Amniotic stem cell (primary cell): ENCODE data around the gene TEX2.

Experiments used
- DNase-seq: peaks from one replicate; lab custom pipeline; 2025; lab: John Stamatoyannopoulos, UW

The TEX2 gene, protein sequence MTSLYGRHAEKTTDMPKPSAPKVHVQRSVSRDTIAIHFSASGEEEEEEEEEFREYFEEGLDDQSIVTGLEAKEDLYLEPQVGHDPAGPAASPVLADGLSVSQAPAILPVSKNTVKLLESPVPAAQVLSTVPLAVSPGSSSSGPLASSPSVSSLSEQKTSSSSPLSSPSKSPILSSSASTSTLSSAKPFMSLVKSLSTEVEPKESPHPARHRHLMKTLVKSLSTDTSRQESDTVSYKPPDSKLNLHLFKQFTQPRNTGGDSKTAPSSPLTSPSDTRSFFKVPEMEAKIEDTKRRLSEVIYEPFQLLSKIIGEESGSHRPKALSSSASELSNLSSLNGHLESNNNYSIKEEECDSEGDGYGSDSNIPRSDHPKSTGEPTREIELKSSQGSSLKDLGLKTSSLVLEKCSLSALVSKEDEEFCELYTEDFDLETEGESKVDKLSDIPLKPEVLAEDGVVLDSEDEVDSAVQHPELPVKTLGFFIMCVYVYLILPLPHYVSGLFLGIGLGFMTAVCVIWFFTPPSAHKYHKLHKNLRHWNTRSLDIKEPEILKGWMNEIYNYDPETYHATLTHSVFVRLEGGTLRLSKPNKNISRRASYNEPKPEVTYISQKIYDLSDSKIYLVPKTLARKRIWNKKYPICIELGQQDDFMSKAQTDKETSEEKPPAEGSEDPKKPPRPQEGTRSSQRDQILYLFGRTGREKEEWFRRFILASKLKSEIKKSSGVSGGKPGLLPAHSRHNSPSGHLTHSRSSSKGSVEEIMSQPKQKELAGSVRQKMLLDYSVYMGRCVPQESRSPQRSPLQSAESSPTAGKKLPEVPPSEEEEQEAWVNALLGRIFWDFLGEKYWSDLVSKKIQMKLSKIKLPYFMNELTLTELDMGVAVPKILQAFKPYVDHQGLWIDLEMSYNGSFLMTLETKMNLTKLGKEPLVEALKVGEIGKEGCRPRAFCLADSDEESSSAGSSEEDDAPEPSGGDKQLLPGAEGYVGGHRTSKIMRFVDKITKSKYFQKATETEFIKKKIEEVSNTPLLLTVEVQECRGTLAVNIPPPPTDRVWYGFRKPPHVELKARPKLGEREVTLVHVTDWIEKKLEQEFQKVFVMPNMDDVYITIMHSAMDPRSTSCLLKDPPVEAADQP

DNA sequence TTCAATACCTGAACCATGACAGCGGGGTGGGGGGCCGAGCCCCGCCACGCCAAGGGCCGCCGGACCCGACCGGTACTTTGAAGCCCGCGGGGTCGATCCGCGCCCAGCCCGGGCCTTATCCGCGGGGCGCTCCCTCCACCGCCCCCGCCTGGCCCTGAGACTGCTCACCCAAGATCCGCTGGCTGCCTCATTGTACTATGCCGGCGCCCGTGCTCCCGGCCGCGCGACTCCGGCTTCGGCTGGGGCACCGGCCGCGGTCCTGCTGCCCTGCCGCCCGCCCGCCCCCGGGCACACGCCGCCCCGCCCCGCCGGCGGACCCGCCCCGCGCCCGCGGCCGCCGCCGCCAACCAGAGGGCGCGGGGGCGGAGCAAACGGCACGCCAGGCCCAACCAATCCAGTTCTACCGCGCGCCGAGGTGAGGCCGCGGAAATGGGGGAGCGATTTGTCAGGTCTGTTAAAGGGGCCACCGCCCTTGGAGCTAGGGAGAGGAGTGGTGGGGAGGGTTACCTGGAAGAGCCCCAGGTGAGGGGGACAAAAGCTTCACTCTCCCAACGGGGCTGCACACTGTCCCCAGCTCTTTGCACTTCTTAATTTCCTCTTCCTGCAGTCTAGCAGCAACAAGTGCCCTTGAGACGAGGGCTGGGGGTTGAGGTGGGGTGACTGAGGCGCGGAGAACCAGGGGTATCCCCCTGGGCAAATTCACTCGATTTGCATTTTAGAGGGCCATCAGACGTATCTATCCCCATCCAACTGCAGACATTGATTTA is at the start of gene TEX2:
TEX2 (minus strand) TSS at position 261 of the 767 bp plus-strand sequence. CDS start 49,043 bp downstream, outside the sequence.
- peak; percentile 59 for DNase-seq

DNA sequence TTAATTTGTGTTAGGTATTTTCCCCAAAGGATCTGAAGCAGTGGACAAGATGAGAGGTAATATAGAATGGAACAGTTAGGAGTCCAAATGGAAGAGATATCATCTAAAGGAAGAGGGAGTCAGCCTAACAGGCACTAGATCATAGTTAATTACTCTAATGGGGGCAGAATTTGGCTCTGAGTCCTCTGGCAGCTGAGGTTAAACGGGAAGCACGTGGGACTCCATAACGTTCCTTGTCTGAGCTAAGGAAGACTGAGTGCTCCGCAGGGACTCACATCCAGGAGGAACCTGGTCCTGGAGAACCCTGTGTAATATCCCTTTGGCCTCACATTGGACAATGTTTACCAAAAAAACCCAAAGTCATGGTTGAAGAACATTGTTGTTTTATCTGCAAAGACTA is 46.6 kb upstream of the TEX2 start:
- no peak for DNase-seq

DNA sequence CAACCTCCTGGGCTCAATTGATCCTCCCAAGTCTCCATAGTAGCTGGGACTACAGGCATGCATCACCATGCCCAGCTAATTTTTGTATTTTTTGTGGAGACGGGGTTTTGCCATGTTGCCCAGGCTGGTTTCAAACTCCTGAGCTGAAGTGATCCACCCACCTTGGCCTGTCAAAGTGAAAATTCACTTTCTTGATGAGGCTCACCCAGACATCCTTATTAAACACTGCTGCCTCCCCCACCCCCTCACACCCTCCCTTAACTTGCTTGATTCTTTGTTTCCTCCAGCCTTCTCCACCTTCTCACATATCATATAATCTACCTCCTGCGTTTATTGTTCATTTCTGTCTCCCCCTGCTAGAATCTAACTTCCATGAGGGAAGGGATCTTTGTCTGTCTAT is 46.0 kb upstream of the TEX2 start:
- no peak for DNase-seq

DNA sequence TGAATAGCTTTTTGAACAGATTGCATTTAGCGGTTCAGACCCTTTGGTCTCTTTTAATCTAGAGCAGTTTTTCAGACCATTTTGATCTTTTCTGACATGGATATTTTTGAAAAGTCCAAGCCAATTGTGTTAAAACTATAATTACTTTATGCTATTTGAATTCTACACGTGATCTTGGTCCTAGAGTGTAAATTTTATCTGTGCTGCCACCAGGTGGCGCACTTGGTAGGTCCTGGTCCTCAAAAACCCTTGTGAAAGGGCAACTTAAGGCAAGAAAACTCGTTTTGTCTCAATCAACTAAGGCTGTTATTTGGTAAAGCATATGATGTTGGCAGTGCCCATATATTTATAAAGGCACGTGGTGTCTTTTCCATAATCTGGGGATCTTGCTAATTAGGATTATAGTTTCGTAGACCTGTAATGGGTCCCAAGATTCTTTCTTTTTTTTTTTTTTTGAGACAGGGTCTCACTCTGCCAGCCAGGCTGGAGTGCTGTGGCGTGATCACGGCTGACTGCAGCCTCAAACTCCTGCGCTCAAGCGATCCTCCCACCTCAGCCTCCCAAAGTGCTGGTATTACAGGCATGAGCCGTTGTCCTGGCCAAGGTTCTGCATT is 43.9 kb upstream of the TEX2 start:
- no peak for DNase-seq

DNA sequence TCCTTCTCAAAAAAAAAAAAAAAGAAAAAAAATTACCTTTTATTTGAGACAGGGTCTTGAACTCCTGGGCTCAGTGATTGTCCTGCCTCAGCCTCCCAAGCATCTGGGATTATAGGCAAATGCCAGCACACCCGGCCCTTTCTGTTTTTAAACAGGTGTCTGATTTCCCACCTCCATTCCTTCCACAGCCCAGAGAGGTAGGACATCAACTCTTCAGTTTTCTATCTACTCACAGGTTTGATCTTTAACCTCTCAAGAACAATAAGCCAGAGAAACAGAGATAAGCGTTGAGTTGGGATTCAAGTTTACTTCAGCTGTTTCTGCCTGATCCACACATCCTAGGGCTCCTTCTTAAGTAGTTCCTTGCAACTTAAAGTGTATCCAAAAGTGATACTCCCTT is 41.5 kb upstream of the TEX2 start:
- DNase-seq: no peak

DNA sequence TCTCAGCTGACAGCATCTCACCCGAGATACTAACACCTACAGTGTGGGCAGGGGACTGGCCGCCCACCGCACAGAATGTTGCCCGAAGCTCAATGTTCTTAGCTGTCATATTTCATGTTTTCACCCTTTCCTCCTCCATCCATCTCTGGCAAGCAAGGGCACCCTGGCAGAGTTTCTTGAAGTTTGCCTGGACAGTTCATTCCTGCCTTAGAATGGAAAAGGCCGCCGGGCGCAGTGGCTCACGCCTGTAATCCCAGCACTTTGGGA is 37.6 kb upstream of the TEX2 start:
- no peak for DNase-seq

DNA sequence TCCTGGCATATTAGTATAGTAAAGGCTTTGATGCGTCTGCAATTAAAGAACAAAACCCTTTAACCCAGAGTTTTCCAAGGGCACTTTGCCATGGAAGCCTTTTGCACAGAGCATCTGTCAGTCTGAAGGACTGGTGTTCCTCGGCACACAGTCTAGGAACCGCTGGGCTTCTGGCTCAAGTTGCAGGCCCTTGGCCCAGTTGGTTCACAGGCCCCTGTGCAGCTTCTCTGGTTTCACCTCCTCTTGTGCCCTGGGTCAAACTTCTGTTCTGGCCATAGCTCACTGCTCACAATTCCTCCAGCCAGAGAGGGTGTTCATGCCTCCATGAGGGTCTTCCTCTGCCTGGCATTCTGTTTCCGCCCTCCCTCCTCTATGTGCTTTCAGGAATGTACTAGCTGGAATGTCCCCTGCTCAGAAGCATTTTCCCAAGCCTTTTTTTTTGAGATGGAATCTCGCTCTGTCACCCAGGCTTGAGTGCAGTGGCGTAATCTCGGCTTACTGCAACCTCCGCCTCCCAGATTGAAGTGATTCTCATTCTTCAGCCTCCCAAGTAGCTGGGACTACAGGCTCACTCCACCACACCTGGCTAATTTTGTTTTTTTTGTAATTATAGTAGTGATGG is 34.5 kb upstream of the TEX2 start:
- no peak for DNase-seq

DNA sequence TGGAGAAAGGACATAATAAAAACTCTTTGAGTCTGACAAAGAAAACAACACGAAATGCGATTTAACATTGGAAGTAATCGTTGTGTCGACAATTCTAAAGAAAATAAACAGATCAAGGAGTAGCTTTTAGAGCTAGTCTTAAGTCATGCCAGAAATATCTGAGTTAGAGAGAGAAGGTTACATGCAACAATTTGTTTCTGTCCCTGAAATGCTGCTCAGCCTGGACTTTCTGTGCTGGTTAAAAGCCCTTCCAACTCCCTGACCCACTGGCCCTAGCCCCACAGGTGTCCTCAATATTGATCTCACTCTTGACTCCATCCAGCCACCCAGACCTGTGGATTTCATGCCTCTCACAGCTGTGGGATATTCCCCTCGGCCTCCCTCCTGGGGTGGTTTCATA is 33.2 kb upstream of the TEX2 start:
- DNase-seq: no peak

DNA sequence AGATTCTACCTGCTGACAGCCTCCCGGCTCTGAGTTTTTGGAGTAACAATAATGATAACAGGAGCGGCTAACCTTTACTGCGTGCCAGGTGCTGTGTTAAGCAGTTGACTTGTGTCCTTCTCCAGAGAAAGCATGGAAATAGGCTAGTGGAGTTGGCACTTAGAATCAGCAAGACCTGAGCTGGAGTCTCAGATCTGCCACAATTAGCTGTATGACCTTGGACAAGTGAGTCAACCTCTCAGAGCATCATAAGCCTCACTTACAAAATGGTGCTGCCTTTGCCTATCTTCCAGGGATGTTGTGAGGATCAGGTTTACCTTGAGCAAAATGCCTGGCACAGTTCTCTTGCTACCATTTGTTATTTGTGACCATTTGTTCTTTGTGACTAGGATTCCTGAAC is 32.1 kb upstream of the TEX2 start:
- no peak for DNase-seq

DNA sequence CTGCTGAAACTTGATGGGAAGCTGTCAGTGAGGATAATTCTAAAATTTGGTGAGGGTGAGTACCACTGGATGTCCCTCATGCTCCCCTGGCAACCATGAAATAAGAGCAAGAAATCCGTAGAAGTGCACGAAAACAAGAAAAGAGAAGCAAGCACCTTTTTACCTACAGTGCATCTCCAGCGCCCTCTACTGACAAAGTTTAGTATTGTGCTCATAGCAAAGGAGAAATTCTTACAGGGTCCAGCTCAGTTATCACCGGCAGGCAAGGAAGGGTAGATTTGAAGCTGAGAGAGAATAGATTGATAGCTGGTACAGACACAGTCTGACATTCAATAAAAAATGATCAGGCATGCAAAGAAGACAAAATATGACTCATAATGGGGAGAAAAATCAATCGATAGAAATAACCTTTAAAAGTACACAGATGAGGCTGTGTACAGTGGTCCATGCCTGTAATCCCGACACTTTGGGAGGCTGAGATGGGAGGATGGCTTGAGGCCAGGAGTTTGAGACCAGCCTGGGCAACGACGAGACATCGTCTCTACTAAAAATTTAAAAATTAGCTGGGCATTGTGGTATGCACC is 28.3 kb upstream of the TEX2 start:
- no peak for DNase-seq

DNA sequence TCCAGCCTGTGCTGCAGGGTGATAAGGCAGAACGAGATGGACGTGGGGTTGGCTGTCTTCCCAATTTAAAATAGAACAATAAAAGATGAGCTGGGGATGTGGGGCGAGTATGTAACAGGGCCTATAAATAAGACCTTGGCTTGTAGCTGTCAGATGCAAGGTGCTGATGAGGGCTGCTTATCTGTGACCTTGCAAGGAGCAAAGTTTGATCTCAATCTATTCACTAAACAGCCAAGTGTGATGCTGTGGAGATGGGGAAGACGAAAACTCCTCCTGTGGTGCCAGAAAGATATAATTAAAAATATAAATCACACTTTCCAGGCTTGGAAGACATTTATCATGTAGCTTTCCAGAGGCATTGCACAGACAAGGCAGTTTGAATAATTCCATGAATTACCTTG is 26.7 kb upstream of the TEX2 start:
- DNase-seq: no peak

DNA sequence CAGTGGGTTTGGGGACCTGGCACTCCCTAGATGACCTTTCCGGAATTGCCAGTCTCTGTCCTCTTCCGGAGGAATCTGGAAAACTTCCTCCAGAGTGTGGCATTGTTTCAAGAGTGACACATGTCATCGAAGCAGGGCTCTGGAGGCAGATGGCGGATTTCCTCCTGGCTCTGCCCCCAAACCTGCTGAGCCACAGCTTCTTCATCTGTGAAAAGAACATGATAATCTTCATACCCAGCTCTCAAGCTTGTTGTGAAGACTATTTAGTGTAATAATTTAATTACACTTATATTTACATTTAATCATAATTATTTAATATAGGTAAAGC is 19.7 kb upstream of the TEX2 start:
- DNase-seq: no peak

DNA sequence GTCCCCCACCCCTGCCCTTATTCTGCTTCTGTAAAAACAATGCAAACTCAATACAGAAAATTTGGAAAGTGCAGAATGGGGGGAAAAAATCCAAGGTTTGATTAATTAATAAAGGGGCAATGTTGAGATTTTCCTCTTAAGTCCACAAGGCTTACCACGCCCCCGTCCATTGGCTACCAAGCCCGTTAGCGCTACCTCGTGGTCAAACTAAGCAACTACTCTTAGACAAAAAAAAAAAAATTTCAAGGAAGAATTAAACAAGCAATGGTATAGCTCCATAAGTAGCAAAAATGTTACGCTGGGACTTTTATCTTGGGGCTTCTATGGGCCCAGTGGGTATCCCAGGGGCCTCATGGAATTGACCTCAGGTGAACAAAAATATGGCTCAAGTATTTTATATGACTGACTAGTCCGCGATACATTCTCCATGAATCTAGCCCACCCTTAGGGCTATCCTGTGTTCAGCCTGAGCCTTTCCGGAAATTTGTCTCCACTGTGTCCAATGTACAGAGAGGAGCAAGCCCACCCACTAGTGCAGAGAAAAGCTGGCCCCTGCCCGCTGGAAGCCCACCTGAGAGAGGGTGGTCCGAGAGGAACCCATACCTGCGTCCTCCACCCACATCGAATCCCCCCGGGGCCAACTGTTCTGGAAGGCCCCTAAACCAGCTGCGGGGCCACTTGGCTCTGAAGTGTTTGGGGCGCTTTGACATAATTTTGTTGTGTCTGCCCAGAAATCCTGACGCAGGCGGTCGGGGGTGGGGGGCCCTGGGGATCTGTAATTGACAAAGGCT is 19.1 kb upstream of the TEX2 start:
- DNase-seq: peak; percentile 40

DNA sequence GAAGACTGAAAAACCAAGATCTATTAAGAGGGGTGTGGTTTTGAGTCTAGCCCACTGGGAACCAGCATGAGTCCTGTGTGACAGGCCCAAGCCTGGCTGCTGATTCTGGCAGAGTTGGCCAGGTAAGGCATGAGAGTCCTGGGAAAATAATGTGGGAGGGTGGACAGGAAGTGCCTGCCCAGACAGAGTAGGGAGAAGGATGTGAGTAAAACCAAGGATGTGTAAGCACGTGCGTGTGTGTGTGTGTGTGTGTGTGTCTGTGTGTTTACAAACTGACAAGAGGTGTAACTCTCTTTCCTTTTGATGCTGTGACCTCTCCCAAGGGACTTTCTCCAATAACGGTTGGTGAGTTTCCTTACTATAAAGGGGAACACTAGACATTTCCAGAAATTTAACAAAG is 15.6 kb upstream of the TEX2 start:
- DNase-seq: no peak

DNA sequence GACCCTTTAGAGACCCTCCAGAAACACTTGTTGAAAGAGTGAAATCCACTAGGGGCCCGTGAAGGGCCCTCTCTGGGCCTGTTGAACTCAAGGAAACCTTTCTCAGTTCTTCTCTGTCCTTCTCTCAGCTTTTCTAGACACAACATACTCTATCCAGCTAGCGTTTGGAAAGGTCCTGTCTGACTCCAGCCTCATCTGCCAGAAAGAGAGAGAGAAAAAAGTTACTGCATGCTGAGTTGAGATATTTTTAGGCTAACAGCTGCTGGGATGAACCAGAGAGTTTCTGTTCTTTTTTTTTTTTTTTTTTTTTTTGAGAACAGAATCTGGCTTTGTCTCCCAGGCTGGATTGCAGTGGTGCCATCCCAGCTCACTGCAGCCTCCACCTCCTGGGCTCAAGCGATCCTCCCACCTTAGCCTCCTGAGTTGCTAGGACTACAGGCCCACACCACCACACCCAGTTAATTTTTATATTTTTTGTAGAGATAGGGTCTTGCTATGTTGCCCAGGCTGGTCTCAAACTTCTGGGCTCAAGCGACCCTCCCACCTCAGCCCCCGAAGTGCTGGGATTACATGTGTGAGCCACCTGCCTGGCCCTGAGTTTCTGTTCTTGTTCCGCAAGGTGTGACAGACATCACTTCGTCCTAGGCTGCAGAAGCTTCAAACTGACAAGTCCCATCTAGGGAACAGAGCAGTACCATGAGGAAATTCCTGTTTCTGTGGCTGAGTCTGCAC is 14.9 kb upstream of the TEX2 start:
- no peak for DNase-seq

DNA sequence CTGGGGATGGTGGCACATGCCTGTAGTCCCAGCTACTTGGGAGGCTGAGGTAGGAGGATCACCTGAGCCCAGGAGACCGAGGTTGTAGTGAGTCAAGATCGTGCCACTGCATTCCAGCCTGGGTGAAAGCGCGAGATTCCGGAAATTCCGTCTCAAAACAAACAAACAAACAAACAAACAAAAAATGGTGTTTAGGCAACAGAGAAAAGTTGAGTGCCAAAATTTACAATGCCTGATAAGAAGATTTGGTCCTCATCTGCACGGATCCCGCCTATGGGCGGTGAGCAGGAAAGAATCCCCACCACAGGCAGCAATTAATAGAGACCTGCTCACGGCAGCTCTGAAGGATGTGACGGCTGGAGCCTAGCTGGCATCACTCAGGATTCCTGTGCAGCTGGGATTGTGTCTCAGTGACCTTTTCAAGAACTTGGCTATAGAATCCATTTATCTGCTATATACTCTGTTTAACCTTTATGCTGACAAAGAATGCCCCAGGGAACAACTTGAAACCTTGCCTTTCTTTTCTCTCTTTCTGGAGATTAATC is 14.0 kb upstream of the TEX2 start:
- DNase-seq: no peak

DNA sequence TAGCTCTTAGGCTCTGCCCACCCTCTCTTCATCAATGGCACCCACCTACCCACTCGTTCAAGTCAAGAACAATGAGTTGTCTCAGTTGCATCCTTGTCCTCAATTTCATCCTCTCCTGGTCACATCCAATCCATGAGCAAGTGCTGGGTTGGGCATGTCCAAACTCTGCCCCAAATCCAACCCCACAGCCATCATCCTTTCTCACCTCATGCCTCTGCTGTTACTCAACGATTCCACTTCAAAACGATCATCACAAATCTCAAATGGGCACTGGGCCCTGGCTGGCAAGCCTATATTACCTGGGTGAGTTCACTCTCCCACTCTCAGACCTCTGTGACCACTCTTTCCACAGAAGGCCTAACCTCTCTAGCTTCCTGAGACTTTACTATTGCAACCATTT is 12.0 kb upstream of the TEX2 start:
- no peak for DNase-seq

DNA sequence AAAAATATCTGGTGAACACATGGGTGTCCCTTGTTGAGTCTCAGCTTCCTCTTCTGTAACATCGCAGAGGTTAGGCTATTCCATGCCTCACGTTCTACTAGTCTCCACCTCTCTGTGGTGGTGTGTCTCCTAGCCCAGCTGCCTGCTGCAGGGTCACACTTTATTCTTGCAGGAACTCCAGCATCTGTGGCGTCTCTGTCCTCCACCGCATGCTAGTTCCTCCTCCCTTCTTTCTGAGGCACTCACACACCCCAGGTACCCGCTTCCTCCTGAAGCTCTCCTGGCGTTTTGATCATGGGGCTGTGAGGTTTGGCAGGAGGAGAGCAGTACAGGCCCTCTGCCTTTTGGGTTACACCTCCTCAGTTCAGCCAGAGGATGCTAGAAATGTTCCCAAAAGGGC is 9.9 kb upstream of the TEX2 start:
- no peak for DNase-seq

DNA sequence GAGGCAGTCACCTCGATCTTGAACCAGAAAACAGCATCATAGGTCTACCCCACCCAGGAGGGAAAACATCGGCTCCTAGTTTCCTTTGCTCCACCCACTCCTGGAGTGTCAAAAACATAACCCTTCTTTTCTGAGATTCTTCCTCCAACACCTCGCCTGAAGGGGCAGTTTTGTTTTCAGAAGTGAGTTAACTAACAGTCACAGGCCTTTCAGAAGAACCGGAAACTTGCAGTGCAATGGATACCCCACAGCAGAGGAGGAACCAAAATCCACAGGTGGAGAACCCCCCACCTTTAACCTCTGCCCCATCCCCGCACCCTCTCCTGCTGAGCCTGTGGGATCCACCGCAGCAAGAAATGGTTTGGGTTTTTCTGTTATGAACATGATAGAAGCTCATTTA is 7.8 kb upstream of the TEX2 start:
- DNase-seq: no peak
